IMR-90 (cell line): ENCODE results near the gene FAM76A. TPM values are rescaled to one million over a fixed set of nuclear protein-coding genes. Genes with fewer than 3 reads are reported as not detected.

Experiments
- ATAC-seq: fragments of 200-7000 bp; cut with Tn5 transposase; 2 replicates; pipeline ENCODE4 v1.9.1; 2020; ENCODE audit warnings: low read depth, mild to moderate bottlenecking, moderate library complexity
- BruUV-seq: library from RNA; stranded (reverse); fragments of 400-500 nt; replicated peaks from 2 replicates; lab custom pipeline; 2021; lab: Mats Ljungman, UMichigan
- CTCF ChIA-PET: fragments of 300-600 bp; formaldehyde crosslinking; extraction: SDS; loops from one replicate; lab custom pipeline; 2021; ENCODE audit warnings: antibody characterized with exemption; lab: Yijun Ruan, JAX
- POLR2A ChIA-PET: fragments of 300-600 bp; sonication (Branson Sonifier 250); formaldehyde crosslinking; loops from one replicate; lab custom pipeline; 2022; ENCODE audit warnings: antibody characterized with exemption; ENCODE audit not compliant: unreplicated experiment; lab: Charles Lee
- DNase-seq: peaks from one replicate; pipeline ENCODE4 v3.0.0; 2013
- H2AFZ ChIP-seq: replicated peaks from 2 replicates; pipeline ENCODE3; 2013; ENCODE audit warnings: low read length, mild to moderate bottlenecking; ENCODE audit not compliant: poor library complexity
- H2AK5ac ChIP-seq: 2 replicates; pipeline ENCODE4 v1.6.1; 2013; ENCODE audit warnings: low read depth, low read length, inconsistent platforms
- H2AK9ac ChIP-seq: replicated peaks from 2 replicates; pipeline ENCODE3; 2013; ENCODE audit warnings: mild to moderate bottlenecking, low read depth, low read length, moderate library complexity; ENCODE audit not compliant: poor library complexity
- H2BK120ac ChIP-seq: 2 replicates; pipeline ENCODE4 v1.6.1; 2013; ENCODE audit warnings: low read depth, low read length, inconsistent platforms
- H2BK15ac ChIP-seq: 3 replicates; pipeline ENCODE4 v1.6.1; 2013; ENCODE audit warnings: low read depth, low read length, inconsistent platforms
- H2BK20ac ChIP-seq: 2 replicates; pipeline ENCODE4 v1.6.1; 2013; ENCODE audit warnings: low read depth, mild to moderate bottlenecking, inconsistent platforms, low read length, moderate library complexity
- H2BK5ac ChIP-seq: 2 replicates; pipeline ENCODE4 v1.6.1; 2013; ENCODE audit warnings: mild to moderate bottlenecking, low read depth, low read length, inconsistent platforms; ENCODE audit not compliant: poor library complexity, severe bottlenecking
- H3K14ac ChIP-seq: replicated peaks from 2 replicates; pipeline ENCODE4 v1.6.1; 2013; ENCODE audit warnings: low read depth, low read length, inconsistent platforms
- H3K18ac ChIP-seq: 2 replicates; pipeline ENCODE4 v1.6.1; 2013; ENCODE audit warnings: low read depth, low read length, control low read depth
- H3K23ac ChIP-seq: 2 replicates; pipeline ENCODE4 v1.6.1; 2013; ENCODE audit warnings: low read depth, low read length, inconsistent platforms
- H3K27ac ChIP-seq: 2 replicates; pipeline ENCODE4 v1.5.1; 2013; ENCODE audit warnings: mild to moderate bottlenecking, control low read depth, low read length; ENCODE audit not compliant: insufficient read depth
- H3K27me3 ChIP-seq: 2 replicates; pipeline ENCODE4 v1.6.1; 2013; ENCODE audit warnings: low read length; ENCODE audit not compliant: control insufficient read depth, insufficient read depth
- H3K36me3 ChIP-seq: 2 replicates; pipeline ENCODE4 v1.6.1; 2013; ENCODE audit warnings: low read length, mixed read lengths; ENCODE audit not compliant: control insufficient read depth, insufficient read depth
- H3K4ac ChIP-seq: 2 replicates; pipeline ENCODE4 v1.6.1; 2013; ENCODE audit warnings: low read depth, low read length, inconsistent platforms
- H3K4me1 ChIP-seq: 2 replicates; pipeline ENCODE4 v1.6.1; 2013; ENCODE audit warnings: low read length, mixed read lengths; ENCODE audit not compliant: control insufficient read depth, insufficient read depth
- H3K4me2 ChIP-seq: 2 replicates; pipeline ENCODE4 v1.6.1; 2013; ENCODE audit warnings: low read depth, mild to moderate bottlenecking, control low read depth, low read length, moderate library complexity
- H3K4me3 ChIP-seq: 2 replicates; pipeline ENCODE4 v1.5.1; 2013; ENCODE audit warnings: low read depth, mild to moderate bottlenecking, control low read depth, low read length, moderate library complexity; ENCODE audit not compliant: insufficient read depth
- H3K56ac ChIP-seq: 2 replicates; pipeline ENCODE4 v1.6.1; 2013; ENCODE audit warnings: low read length, inconsistent platforms; ENCODE audit not compliant: insufficient read depth; ENCODE audit errors: extremely low read depth
- H3K79me1 ChIP-seq, 2 experiments: 2 replicates each; pipeline ENCODE4 v1.6.1; 2013; ENCODE audit warnings: low read length in 2 of 2, inconsistent platforms in 1 of 2, low read depth in 1 of 2
- H3K9ac ChIP-seq: 2 replicates; pipeline ENCODE4 v1.6.1; 2013; ENCODE audit warnings: low read depth, low read length, control low read depth
- H3K9me1 ChIP-seq: 2 replicates; pipeline ENCODE4 v1.6.1; 2013; ENCODE audit warnings: low read length, inconsistent platforms; ENCODE audit not compliant: insufficient read depth
- H3K9me3 ChIP-seq: 2 replicates; pipeline ENCODE4 v1.6.1; 2013; ENCODE audit warnings: low read length; ENCODE audit not compliant: control insufficient read depth, insufficient read depth
- H4K20me1 ChIP-seq: 2 replicates; pipeline ENCODE4 v1.6.1; 2013; ENCODE audit warnings: low read length, inconsistent platforms; ENCODE audit not compliant: insufficient read depth
- H4K5ac ChIP-seq: 2 replicates; pipeline ENCODE4 v1.6.1; 2013; ENCODE audit warnings: mild to moderate bottlenecking, low read depth, low read length, control low read depth
- H4K8ac ChIP-seq, 2 experiments: 2 replicates each; pipeline ENCODE4 v1.6.1; 2013; ENCODE audit warnings: low read depth in 2 of 2, low read length in 2 of 2, control low read depth in 1 of 2, inconsistent platforms in 1 of 2
- H4K91ac ChIP-seq: 2 replicates; pipeline ENCODE4 v1.6.1; 2013; ENCODE audit warnings: low read depth, low read length, inconsistent platforms; ENCODE audit not compliant: insufficient read depth
- BHLHE40 ChIP-seq: fragments of 150-350 bp; IDR thresholded peaks from 2 replicates; pipeline ENCODE4 v1.6.1; 2016; ENCODE audit warnings: mild to moderate bottlenecking, low read depth, low read length
- CEBPB ChIP-seq: IDR thresholded peaks from 2 replicates; pipeline ENCODE4 v1.6.1; 2012; ENCODE audit warnings: low read depth, low read length, improper control_type of control experiment
- CHD1 ChIP-seq: IDR thresholded peaks from 2 replicates; pipeline ENCODE4 v1.6.1; 2012; ENCODE audit warnings: low read depth, low read length, improper control_type of control experiment
- FOS ChIP-seq: fragments of 150-350 bp; IDR thresholded peaks from 2 replicates; pipeline ENCODE4 v1.6.1; 2016; ENCODE audit warnings: low read depth, low read length
- MAFK ChIP-seq: IDR thresholded peaks from 2 replicates; pipeline ENCODE4 v1.6.1; 2012; ENCODE audit warnings: low read depth, low read length, improper control_type of control experiment
- MAZ ChIP-seq: IDR thresholded peaks from 2 replicates; pipeline ENCODE4 v1.6.1; 2012; ENCODE audit warnings: low read depth, mild to moderate bottlenecking, low read length, improper control_type of control experiment, moderate library complexity, borderline replicate concordance
- MXI1 ChIP-seq: IDR thresholded peaks from 2 replicates; pipeline ENCODE4 v1.6.1; 2012; ENCODE audit warnings: low read depth, mild to moderate bottlenecking, low read length, moderate library complexity, borderline replicate concordance
- NFE2L2 ChIP-seq: fragments of 150-350 bp; IDR thresholded peaks from 2 replicates; pipeline ENCODE4 v1.6.1; 2016; ENCODE audit warnings: low read depth, mild to moderate bottlenecking, low read length
- POLR2A ChIP-seq: IDR thresholded peaks from 2 replicates; pipeline ENCODE4 v1.6.1; 2012; ENCODE audit warnings: mild to moderate bottlenecking, low read depth, low read length
- RAD21 ChIP-seq: IDR thresholded peaks from 2 replicates; pipeline ENCODE4 v1.6.1; 2012; ENCODE audit warnings: low read length, improper control_type of control experiment
- RCOR1 ChIP-seq: IDR thresholded peaks from 2 replicates; pipeline ENCODE4 v1.6.1; 2012; ENCODE audit warnings: mild to moderate bottlenecking, low read length, improper control_type of control experiment; ENCODE audit not compliant: insufficient replicate concordance
- RFX5 ChIP-seq: IDR thresholded peaks from 2 replicates; pipeline ENCODE4 v1.8.0; 2012; ENCODE audit warnings: low read depth, mild to moderate bottlenecking, low read length, moderate library complexity
- SMC3 ChIP-seq: fragments of 150-350 bp; IDR thresholded peaks from 2 replicates; pipeline ENCODE4 v1.6.1; 2016; ENCODE audit warnings: low read depth, mild to moderate bottlenecking, antibody characterized with exemption, low read length, moderate library complexity
- WGBS, 2 experiments: methylation state at CpG; one replicate each; pipeline versions ENCODE4 v1.1.5 to v1.1.7; 2013; ENCODE audit warnings: missing lambda C conversion rate in 2 of 2; ENCODE audit not compliant: insufficient read length in 1 of 2; ENCODE audit errors: extremely low coverage in 2 of 2; 5-methylcytosine and 5-hydroxymethylcytosine counted together
- dilution Hi-C: fragments of 300-500 bp; cut with HindIII; formaldehyde crosslinking; loops from one replicate; pipeline ENCODE4 v1.14.3; 2018; ENCODE audit warnings: low sequenced_read_pairs; ENCODE audit not compliant: unreplicated experiment
- in situ Hi-C: fragments of 300-500 bp; cut with MboI; formaldehyde crosslinking; loops from 3 replicates; pipeline ENCODE4 v1.14.3; 2019; ENCODE audit warnings: low sequenced_read_pairs, inconsistent platforms, mixed read lengths
- intact Hi-C: fragments of 100-400 bp; cut with micrococcal nuclease; formaldehyde crosslinking; loops from 2 replicates; pipeline ENCODE4 v1.10.0; 2022
- polyA plus RNA-seq, 3 experiments: library from polyadenylated mRNA; depleted of rRNA; stranded (reverse); fragments of >200 nt; gene quantifications; 2 replicates each; pipeline ENCODE4 v1.2.3, GENCODE V29; 2012; ENCODE audit warnings: low replicate concordance in 1 of 3
- total RNA-seq: library from RNA; depleted of rRNA; stranded (reverse); fragments of >200 nt; gene quantifications from 2 replicates; pipeline ENCODE4 v1.2.3, GENCODE V29; 2012
- TF ChIP-seq, protein P1 (sequence below): conservative IDR thresholded peaks from 2 replicates; pipeline ENCODE4 v1.5.1; 2012; ENCODE audit warnings: mild to moderate bottlenecking, low read depth, low read length, improper control_type of control experiment
- TF ChIP-seq, protein P2 (sequence below): fragments of 150-350 bp; IDR thresholded peaks from 2 replicates; pipeline ENCODE4 v1.6.1; 2017; ENCODE audit warnings: mild to moderate bottlenecking, antibody characterized with exemption, low read length, low read depth
- TF ChIP-seq, protein P3 (sequence below): fragments of 150-350 bp; IDR thresholded peaks from 2 replicates; pipeline ENCODE4 v1.6.1; 2016; ENCODE audit warnings: low read depth, mild to moderate bottlenecking, low read length, moderate library complexity, borderline replicate concordance

FAM76A gene
- total and polyA plus RNA-seq, 2 of the 4 experiments (the other 2 are of a cell fraction) = 2.3 to 10.0 TPM

DNA sequence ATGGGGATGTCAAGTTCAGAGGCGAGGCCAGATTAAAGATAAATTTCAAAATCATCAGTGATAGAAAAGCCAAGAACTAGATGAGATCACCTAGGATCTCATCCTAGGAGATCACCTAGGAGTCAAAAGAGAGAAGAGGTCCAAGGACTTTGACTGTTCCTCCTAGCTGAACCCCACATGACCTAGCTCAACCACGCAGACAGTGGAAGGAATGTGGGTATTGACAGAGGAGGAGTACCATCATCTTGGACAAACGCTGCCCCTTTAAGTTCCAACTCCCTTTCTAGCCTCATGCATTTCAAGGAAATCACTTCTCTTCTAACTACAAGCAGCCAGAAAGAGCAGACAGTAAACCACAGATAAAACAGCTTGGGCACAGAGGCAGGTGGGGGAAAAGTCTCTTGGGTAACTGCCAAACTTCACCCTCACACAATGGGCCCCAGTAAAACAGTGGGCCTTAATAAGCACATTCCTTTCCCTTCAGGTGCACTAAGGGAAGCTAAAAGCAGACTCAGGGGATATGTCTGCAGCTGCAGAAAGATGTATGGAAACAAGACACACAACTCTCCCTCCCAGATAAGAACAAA, 12.5 kb upstream of the FAM76A start:
- no peak overlapping the region for H3K18ac ChIP-seq
- TF ChIP-seq, protein P1, sequence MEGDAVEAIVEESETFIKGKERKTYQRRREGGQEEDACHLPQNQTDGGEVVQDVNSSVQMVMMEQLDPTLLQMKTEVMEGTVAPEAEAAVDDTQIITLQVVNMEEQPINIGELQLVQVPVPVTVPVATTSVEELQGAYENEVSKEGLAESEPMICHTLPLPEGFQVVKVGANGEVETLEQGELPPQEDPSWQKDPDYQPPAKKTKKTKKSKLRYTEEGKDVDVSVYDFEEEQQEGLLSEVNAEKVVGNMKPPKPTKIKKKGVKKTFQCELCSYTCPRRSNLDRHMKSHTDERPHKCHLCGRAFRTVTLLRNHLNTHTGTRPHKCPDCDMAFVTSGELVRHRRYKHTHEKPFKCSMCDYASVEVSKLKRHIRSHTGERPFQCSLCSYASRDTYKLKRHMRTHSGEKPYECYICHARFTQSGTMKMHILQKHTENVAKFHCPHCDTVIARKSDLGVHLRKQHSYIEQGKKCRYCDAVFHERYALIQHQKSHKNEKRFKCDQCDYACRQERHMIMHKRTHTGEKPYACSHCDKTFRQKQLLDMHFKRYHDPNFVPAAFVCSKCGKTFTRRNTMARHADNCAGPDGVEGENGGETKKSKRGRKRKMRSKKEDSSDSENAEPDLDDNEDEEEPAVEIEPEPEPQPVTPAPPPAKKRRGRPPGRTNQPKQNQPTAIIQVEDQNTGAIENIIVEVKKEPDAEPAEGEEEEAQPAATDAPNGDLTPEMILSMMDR = no peak
- TF ChIP-seq BHLHE40 = no peak
- no peak for TF ChIP-seq POLR2A
- TF ChIP-seq MXI1 = no peak
- TF ChIP-seq CHD1 = no peak
- TF ChIP-seq, protein P2, sequence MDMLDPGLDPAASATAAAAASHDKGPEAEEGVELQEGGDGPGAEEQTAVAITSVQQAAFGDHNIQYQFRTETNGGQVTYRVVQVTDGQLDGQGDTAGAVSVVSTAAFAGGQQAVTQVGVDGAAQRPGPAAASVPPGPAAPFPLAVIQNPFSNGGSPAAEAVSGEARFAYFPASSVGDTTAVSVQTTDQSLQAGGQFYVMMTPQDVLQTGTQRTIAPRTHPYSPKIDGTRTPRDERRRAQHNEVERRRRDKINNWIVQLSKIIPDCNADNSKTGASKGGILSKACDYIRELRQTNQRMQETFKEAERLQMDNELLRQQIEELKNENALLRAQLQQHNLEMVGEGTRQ = no peak
- TF ChIP-seq RFX5 = no peak
- TF ChIP-seq, protein P3, sequence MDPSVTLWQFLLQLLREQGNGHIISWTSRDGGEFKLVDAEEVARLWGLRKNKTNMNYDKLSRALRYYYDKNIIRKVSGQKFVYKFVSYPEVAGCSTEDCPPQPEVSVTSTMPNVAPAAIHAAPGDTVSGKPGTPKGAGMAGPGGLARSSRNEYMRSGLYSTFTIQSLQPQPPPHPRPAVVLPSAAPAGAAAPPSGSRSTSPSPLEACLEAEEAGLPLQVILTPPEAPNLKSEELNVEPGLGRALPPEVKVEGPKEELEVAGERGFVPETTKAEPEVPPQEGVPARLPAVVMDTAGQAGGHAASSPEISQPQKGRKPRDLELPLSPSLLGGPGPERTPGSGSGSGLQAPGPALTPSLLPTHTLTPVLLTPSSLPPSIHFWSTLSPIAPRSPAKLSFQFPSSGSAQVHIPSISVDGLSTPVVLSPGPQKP = no peak
- TF ChIP-seq MAFK = no peak
- no peak for TF ChIP-seq SMC3
- TF ChIP-seq MAZ = no peak
- no peak for TF ChIP-seq RCOR1
- no peak for TF ChIP-seq CEBPB
- TF ChIP-seq RAD21 = no peak
- no peak for TF ChIP-seq NFE2L2
- TF ChIP-seq FOS = no peak
- no peak overlapping the region for H2BK120ac ChIP-seq
- no peak overlapping the region for H2BK20ac ChIP-seq
- H3K36me3 ChIP-seq = no peaks in the 10 kb centered on the region
- no peak overlapping the region for H2BK5ac ChIP-seq
- no peak overlapping the region for H4K8ac ChIP-seq
- H2BK15ac ChIP-seq = no peak overlapping the region
- no CpG with 5 or more reads among the region's 3 CpGs for whole genome bisulfite sequencing, 2 experiments
- DNase-seq (no peak), ATAC-seq (no peak)
- dilution Hi-C loops (no loop called here), intact Hi-C loops (no loop called here), in situ Hi-C loops (loop anchor here (5.0 kb wide), 1 partner anchor 36 kb away; no protein-coding TSS in a partner anchor)
- H3K4me2 ChIP-seq = no peak overlapping the region
- H3K14ac ChIP-seq = no peak overlapping the region
- H3K56ac ChIP-seq = no peak overlapping the region
- no peak overlapping the region for H2AK5ac ChIP-seq
- H3K9me1 ChIP-seq = no peaks in the 10 kb centered on the region
- ChIA-PET CTCF (interaction anchor here (0.5 to 1.8 kb wide), 3 partner anchors 12 to 32 kb away, joined by 3 read pairs; no protein-coding TSS in a partner anchor), POLR2A (no interaction called here)
- H3K9me3 ChIP-seq = peaks cover 9% of the 10 kb centered on the region
- H3K9ac ChIP-seq = no peak overlapping the region
- BruUV-seq = no TSS peak
- peaks cover 12% of the 10 kb centered on the region for H3K27me3 ChIP-seq
- no peak overlapping the region for H3K4ac ChIP-seq
- no peaks in the 10 kb centered on the region for H4K20me1 ChIP-seq
- no peaks in the 10 kb centered on the region for H3K79me1 ChIP-seq
- H2AK9ac ChIP-seq = no peak overlapping the region
- no peak overlapping the region for H4K5ac ChIP-seq
- H3K4me3 ChIP-seq = no peak overlapping the region
- H3K27ac ChIP-seq = no peak overlapping the region
- H2AFZ ChIP-seq = no peak overlapping the region
- no peaks in the 10 kb centered on the region for H3K4me1 ChIP-seq
- H3K23ac ChIP-seq = no peak overlapping the region
- no peak overlapping the region for H4K91ac ChIP-seq
